HEK293 (cell line): Measurements from ENCODE around the gene PRRG1.
A peak's percentile ranks its signal among the peaks of the same experiment; 100 is the strongest.

Experiments used
- AEBP2 ChIP-seq: fragments of 450-650 bp; formaldehyde crosslinking; IDR thresholded peaks from 2 replicates; pipeline ENCODE4 v1.5.1; 2016; ENCODE audit warnings: missing biosample characterization, missing genetic modification characterization, borderline replicate concordance
- HOXD13 ChIP-seq: sonication (generic); formaldehyde crosslinking; IDR thresholded peaks from 2 replicates; pipeline ENCODE4 v1.8.0; 2022; ENCODE audit warnings: missing genetic modification reagents, borderline replicate concordance
- KLF1 ChIP-seq: fragments of 450-650 bp; formaldehyde crosslinking; IDR thresholded peaks from 2 replicates; pipeline ENCODE4 v1.5.1; 2016; ENCODE audit warnings: missing biosample characterization, missing genetic modification characterization
- MEIS1 ChIP-seq: sonication (generic); formaldehyde crosslinking; IDR thresholded peaks from 2 replicates; pipeline ENCODE4 v1.8.1; 2022; ENCODE audit warnings: missing genetic modification reagents, mild to moderate bottlenecking, borderline replicate concordance
- OVOL3 ChIP-seq: fragments of 450-650 bp; formaldehyde crosslinking; IDR thresholded peaks from 2 replicates; pipeline ENCODE4 v1.5.1; 2016; ENCODE audit warnings: missing biosample characterization, missing genetic modification characterization
- PRDM6 ChIP-seq: fragments of 450-650 bp; formaldehyde crosslinking; IDR thresholded peaks from 2 replicates; pipeline ENCODE4 v1.5.1; 2017; ENCODE audit warnings: missing biosample characterization, missing genetic modification characterization
- REPIN1 ChIP-seq: fragments of 450-650 bp; formaldehyde crosslinking; IDR thresholded peaks from 2 replicates; pipeline ENCODE4 v1.5.1; 2017; ENCODE audit warnings: missing biosample characterization, missing genetic modification characterization, low read depth
- SP3 ChIP-seq: fragments of 450-650 bp; formaldehyde crosslinking; IDR thresholded peaks from 2 replicates; pipeline ENCODE4 v1.5.1; 2016; ENCODE audit warnings: missing biosample characterization, missing genetic modification characterization
- ZEB2 ChIP-seq: fragments of 450-650 bp; formaldehyde crosslinking; IDR thresholded peaks from 2 replicates; pipeline ENCODE4 v1.5.1; 2016; ENCODE audit warnings: missing biosample characterization, missing genetic modification characterization
- ZFHX2 ChIP-seq: fragments of 450-650 bp; formaldehyde crosslinking; conservative IDR thresholded peaks from 2 replicates; pipeline ENCODE4 v1.5.1; 2016; ENCODE audit warnings: missing biosample characterization, missing genetic modification characterization
- ZFP69B ChIP-seq: fragments of 450-650 bp; formaldehyde crosslinking; IDR thresholded peaks from 2 replicates; pipeline ENCODE4 v1.5.1; 2016; ENCODE audit warnings: missing biosample characterization, missing genetic modification characterization
- ZNF146 ChIP-seq: fragments of 450-650 bp; formaldehyde crosslinking; IDR thresholded peaks from 2 replicates; pipeline ENCODE4 v1.5.1; 2016; ENCODE audit warnings: missing biosample characterization, missing genetic modification characterization
- ZNF16 ChIP-seq: fragments of 450-650 bp; formaldehyde crosslinking; IDR thresholded peaks from 2 replicates; pipeline ENCODE4 v1.5.1; 2016; ENCODE audit warnings: low read depth, missing biosample characterization, missing genetic modification characterization
- ZNF174 ChIP-seq: fragments of 450-650 bp; formaldehyde crosslinking; IDR thresholded peaks from 2 replicates; pipeline ENCODE4 v1.5.0; 2017; ENCODE audit warnings: missing biosample characterization, mild to moderate bottlenecking, missing genetic modification characterization
- ZNF211 ChIP-seq: fragments of 450-650 bp; formaldehyde crosslinking; IDR thresholded peaks from 2 replicates; pipeline ENCODE4 v1.5.1; 2016; ENCODE audit warnings: low read depth, missing biosample characterization, missing genetic modification characterization
- ZNF24 ChIP-seq: fragments of 450-650 bp; formaldehyde crosslinking; IDR thresholded peaks from 2 replicates; pipeline ENCODE4 v1.5.1; 2016; ENCODE audit warnings: missing biosample characterization, missing genetic modification characterization
- ZNF280C ChIP-seq: fragments of 450-650 bp; formaldehyde crosslinking; IDR thresholded peaks from 2 replicates; pipeline ENCODE4 v1.5.1; 2016; ENCODE audit warnings: missing biosample characterization, missing genetic modification characterization
- ZNF280D ChIP-seq: fragments of 450-650 bp; formaldehyde crosslinking; IDR thresholded peaks from 2 replicates; pipeline ENCODE4 v1.5.1; 2016; ENCODE audit warnings: missing biosample characterization, missing genetic modification characterization
- ZNF302 ChIP-seq: fragments of 450-650 bp; formaldehyde crosslinking; IDR thresholded peaks from 2 replicates; pipeline ENCODE4 v1.5.1; 2016; ENCODE audit warnings: missing biosample characterization, missing genetic modification characterization, low read depth
- ZNF366 ChIP-seq: fragments of 450-650 bp; formaldehyde crosslinking; conservative IDR thresholded peaks from 2 replicates; pipeline ENCODE4 v1.5.1; 2016; ENCODE audit warnings: missing biosample characterization, missing genetic modification characterization
- ZNF433 ChIP-seq: fragments of 450-650 bp; formaldehyde crosslinking; IDR thresholded peaks from 2 replicates; pipeline ENCODE4 v1.5.1; 2016; ENCODE audit warnings: missing biosample characterization, missing genetic modification characterization, low read depth
- ZNF529 ChIP-seq: fragments of 450-650 bp; formaldehyde crosslinking; IDR thresholded peaks from 2 replicates; pipeline ENCODE4 v1.5.1; 2017; ENCODE audit warnings: missing genetic modification characterization, missing biosample characterization; ENCODE audit not compliant: insufficient replicate concordance
- ZNF549 ChIP-seq: fragments of 450-650 bp; IDR thresholded peaks from 2 replicates; pipeline ENCODE4 v1.5.1; 2018; ENCODE audit warnings: missing biosample characterization, missing genetic modification characterization, mild to moderate bottlenecking, inconsistent platforms, moderate library complexity
- ZNF585B ChIP-seq: fragments of 450-650 bp; formaldehyde crosslinking; IDR thresholded peaks from 2 replicates; pipeline ENCODE4 v1.5.1; 2016; ENCODE audit warnings: missing biosample characterization, missing genetic modification characterization
- ZNF837 ChIP-seq: fragments of 450-650 bp; formaldehyde crosslinking; IDR thresholded peaks from 2 replicates; pipeline ENCODE4 v1.5.1; 2016; ENCODE audit warnings: missing biosample characterization, missing genetic modification characterization
- ZNF843 ChIP-seq: fragments of 450-650 bp; formaldehyde crosslinking; IDR thresholded peaks from 2 replicates; pipeline ENCODE4 v1.5.1; 2016; ENCODE audit warnings: missing biosample characterization, missing genetic modification characterization
- ZSCAN23 ChIP-seq: fragments of 450-650 bp; formaldehyde crosslinking; IDR thresholded peaks from 2 replicates; pipeline ENCODE4 v1.5.1; 2016; ENCODE audit warnings: missing biosample characterization, missing genetic modification characterization
- ZXDB ChIP-seq: fragments of 450-650 bp; formaldehyde crosslinking; IDR thresholded peaks from 2 replicates; pipeline ENCODE4 v1.5.1; 2016; ENCODE audit warnings: missing biosample characterization, missing genetic modification characterization
- TF ChIP-seq, protein P1 (sequence below): fragments of 450-650 bp; formaldehyde crosslinking; IDR thresholded peaks from 2 replicates; pipeline ENCODE4 v1.5.1; 2016; ENCODE audit warnings: missing biosample characterization, missing genetic modification characterization

PRRG1 gene

GRCh38 chrX:37349221-37350033 is at the start of gene PRRG1 (continued):
- TF ChIP-seq ZNF280D (tag by site-specific recombination) (no peak), ZNF211 (tag by site-specific recombination) (no peak), ZNF146 (tag by site-specific recombination) (no peak), ZNF433 (tag by site-specific recombination) (no peak), ZNF280C (tag by site-specific recombination) (no peak), ZNF549 (tag by site-specific recombination) (no peak), MEIS1 (CRISPR knock-in tag) (no peak), ZNF837 (tag by site-specific recombination) (no peak), AEBP2 (tag by site-specific recombination) (no peak), ZNF302 (tag by site-specific recombination) (no peak), SP3 (tag by site-specific recombination) (no peak), ZNF366 (tag by site-specific recombination) (peak; percentile 41), ZEB2 (tag by site-specific recombination) (peak; percentile 46; the same call in 1 of the 2 replicates), ZNF585B (tag by site-specific recombination) (no peak), ZNF24 (tag by site-specific recombination) (no peak), ZFP69B (no peak), OVOL3 (tag by site-specific recombination) (no peak), REPIN1 (tag by site-specific recombination) (no peak), ZNF843 (no peak), HOXD13 (0 out of 2 replicates have a peak, but pooled peaks have one; percentile 33), ZNF529 (tag by site-specific recombination) (no peak), ZNF16 (no peak), ZXDB (no peak), PRDM6 (tag by site-specific recombination) (no peak), ZSCAN23 (tag by site-specific recombination) (no peak), KLF1 (tag by site-specific recombination) (0 out of 2 replicates have a peak, but pooled peaks have one; percentile 8), ZNF174 (tag by site-specific recombination) (no peak), ZFHX2 (peak; percentile 91)
- TF ChIP-seq, protein P1, sequence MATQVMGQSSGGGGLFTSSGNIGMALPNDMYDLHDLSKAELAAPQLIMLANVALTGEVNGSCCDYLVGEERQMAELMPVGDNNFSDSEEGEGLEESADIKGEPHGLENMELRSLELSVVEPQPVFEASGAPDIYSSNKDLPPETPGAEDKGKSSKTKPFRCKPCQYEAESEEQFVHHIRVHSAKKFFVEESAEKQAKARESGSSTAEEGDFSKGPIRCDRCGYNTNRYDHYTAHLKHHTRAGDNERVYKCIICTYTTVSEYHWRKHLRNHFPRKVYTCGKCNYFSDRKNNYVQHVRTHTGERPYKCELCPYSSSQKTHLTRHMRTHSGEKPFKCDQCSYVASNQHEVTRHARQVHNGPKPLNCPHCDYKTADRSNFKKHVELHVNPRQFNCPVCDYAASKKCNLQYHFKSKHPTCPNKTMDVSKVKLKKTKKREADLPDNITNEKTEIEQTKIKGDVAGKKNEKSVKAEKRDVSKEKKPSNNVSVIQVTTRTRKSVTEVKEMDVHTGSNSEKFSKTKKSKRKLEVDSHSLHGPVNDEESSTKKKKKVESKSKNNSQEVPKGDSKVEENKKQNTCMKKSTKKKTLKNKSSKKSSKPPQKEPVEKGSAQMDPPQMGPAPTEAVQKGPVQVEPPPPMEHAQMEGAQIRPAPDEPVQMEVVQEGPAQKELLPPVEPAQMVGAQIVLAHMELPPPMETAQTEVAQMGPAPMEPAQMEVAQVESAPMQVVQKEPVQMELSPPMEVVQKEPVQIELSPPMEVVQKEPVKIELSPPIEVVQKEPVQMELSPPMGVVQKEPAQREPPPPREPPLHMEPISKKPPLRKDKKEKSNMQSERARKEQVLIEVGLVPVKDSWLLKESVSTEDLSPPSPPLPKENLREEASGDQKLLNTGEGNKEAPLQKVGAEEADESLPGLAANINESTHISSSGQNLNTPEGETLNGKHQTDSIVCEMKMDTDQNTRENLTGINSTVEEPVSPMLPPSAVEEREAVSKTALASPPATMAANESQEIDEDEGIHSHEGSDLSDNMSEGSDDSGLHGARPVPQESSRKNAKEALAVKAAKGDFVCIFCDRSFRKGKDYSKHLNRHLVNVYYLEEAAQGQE (tag by site-specific recombination) = no peak
